Posterior vena cava (tissue), 2 donors: ENCODE measurements around the gene PELI1. TPM values are rescaled to one million over a fixed set of nuclear protein-coding genes. Genes with fewer than 3 reads are reported as not detected.
"Not testable (repeated sequence)": the region's sequence is repeated elsewhere in the genome, so short reads cannot be mapped to it uniquely, and the experiment has no call there.

Experiments used
- DNase-seq: peaks from one replicate; pipeline ENCODE4 v3.0.0-alpha.2; 2020; ENCODE audit warnings: low spot score
- intact Hi-C, 2 donors: fragments of 100-400 bp; cut with DNase I; formaldehyde crosslinking; loops; one replicate each; pipeline versions ENCODE4 v1.14.1 to v1.14.2; 2022 to 2023
- total RNA-seq, 2 donors: library from RNA; stranded (reverse); fragmentation: NEBNext Ultra II Directional; extraction: Animal tissue kit (Norgen Biotek cat#: 25700); gene quantifications; one replicate each; pipeline ENCODE4 v1.2.1, GENCODE V29; 2021
- donor health status: DM: yes; HTN: yes; CAD: no.
- donor health status: DM: yes; HTN: yes; CAD: no.

The PELI1 gene
- total RNA-seq, 2 donors from 2014 or later, result 29.2 to 29.7 TPM

- intact Hi-C loops, result not testable (repeated sequence)
Observed at GRCh38 chr2:64102736-64103135, 41.5 kb downstream of the PELI1 start.

GRCh38 chr2:64101141-64101591 is 43.1 kb downstream of the PELI1 start:
- intact Hi-C loops, result no loop called here
- no peak for DNase-seq

More at GRCh38 chr2:64102736-64103135, 41.5 kb downstream of the PELI1 start:
- DNase-seq, result not testable (repeated sequence)

GRCh38 chr2:64100584-64100983 is 43.6 kb downstream of the PELI1 start:
- DNase-seq, intact Hi-C loops: not testable (repeated sequence)

GRCh38 chr2:64094663-64095382 is 49.4 kb downstream of the PELI1 start:
- intact Hi-C loops, result no loop called here
- DNase-seq, result no peak

GRCh38 chr2:64093341-64093740 is 50.9 kb downstream of the PELI1 start:
- DNase-seq, result no peak
- intact Hi-C loops, result no loop called here

GRCh38 chr2:64092502-64092901 is 51.7 kb downstream of the PELI1 start:
- intact Hi-C loops, result no loop called here
- no peak for DNase-seq

GRCh38 chr2:64090264-64090663 is 54.0 kb downstream of the PELI1 start:
- intact Hi-C loops, result no loop called here
- DNase-seq, result no peak

GRCh38 chr2:64086347-64087082 is 57.7 kb downstream of the PELI1 start:
- intact Hi-C loops, result no loop called here
- no peak for DNase-seq

GRCh38 chr2:64085936-64086335 is 58.3 kb downstream of the PELI1 start:
- intact Hi-C loops, result no loop called here
- DNase-seq, result no peak

GRCh38 chr2:64081046-64081445 is 63.2 kb downstream of the PELI1 start:
- intact Hi-C loops, result no loop called here
- DNase-seq, result no peak

GRCh38 chr2:64080179-64080578 is 64.0 kb downstream of the PELI1 start:
- intact Hi-C loops, result no loop called here
- DNase-seq, result no peak

- DNase-seq, intact Hi-C loops: not testable (repeated sequence)
Observed at GRCh38 chr2:64079688-64080087, 64.5 kb downstream of the PELI1 start.

GRCh38 chr2:64076828-64077227 is 67.4 kb downstream of the PELI1 start:
- DNase-seq, intact Hi-C loops: not testable (repeated sequence)

GRCh38 chr2:64074616-64075015 is 69.6 kb downstream of the PELI1 start:
- intact Hi-C loops, DNase-seq: not testable (repeated sequence)

- intact Hi-C loops, result no loop called here
- no peak for DNase-seq
Observed at GRCh38 chr2:64067326-64067725, 76.9 kb downstream of the PELI1 start.

GRCh38 chr2:64065516-64065915 is 78.7 kb downstream of the PELI1 start:
- DNase-seq, result no peak
- intact Hi-C loops, result no loop called here

GRCh38 chr2:64063924-64064331 is 80.3 kb downstream of the PELI1 start:
- intact Hi-C loops, result no loop called here
- DNase-seq, result no peak

- DNase-seq, result no peak
- intact Hi-C loops, result no loop called here
Observed at GRCh38 chr2:64063454-64063853, 80.8 kb downstream of the PELI1 start.

GRCh38 chr2:64062840-64063239 is 81.4 kb downstream of the PELI1 start:
- intact Hi-C loops, result no loop called here
- no peak for DNase-seq

GRCh38 chr2:64059270-64059669 is 85.0 kb downstream of the PELI1 start:
- intact Hi-C loops, result no loop called here
- DNase-seq, result no peak

GRCh38 chr2:64056021-64056420 is 88.2 kb downstream of the PELI1 start:
- no peak for DNase-seq
- intact Hi-C loops, result no loop called here
